Left ventricle myocardium inferior (tissue), 1 donor: ENCODE data around the gene ZNF536. TPM values are rescaled to one million over a fixed set of nuclear protein-coding genes. Genes with fewer than 3 reads are reported as not detected.
"Not testable (repeated sequence)": the region's sequence is repeated elsewhere in the genome, so short reads cannot be mapped to it uniquely, and the experiment has no call there.

Experiments used
- DNase-seq: peaks from one replicate; pipeline ENCODE4 v3.0.0-alpha.2; 2020
- H3K27ac ChIP-seq: fragments of 200-600 bp; replicated peaks from 2 replicates; pipeline ENCODE4 v1.8.0; 2021
- H3K27me3 ChIP-seq: fragments of 200-600 bp; 2 replicates; pipeline ENCODE4 v1.8.0; 2021; ENCODE audit warnings: low read depth
- H3K36me3 ChIP-seq: fragments of 200-600 bp; 2 replicates; pipeline ENCODE4 v1.8.0; 2021
- H3K4me1 ChIP-seq: fragments of 200-600 bp; 2 replicates; pipeline ENCODE4 v1.8.0; 2021
- H3K4me3 ChIP-seq: fragments of 200-600 bp; 2 replicates; pipeline ENCODE4 v1.8.0; 2021; ENCODE audit warnings: mild to moderate bottlenecking, moderate library complexity
- H3K9me3 ChIP-seq: fragments of 200-600 bp; replicated peaks from 2 replicates; pipeline ENCODE4 v1.8.0; 2021
- intact Hi-C: fragments of 100-400 bp; cut with micrococcal nuclease; formaldehyde crosslinking; loops from one replicate; pipeline ENCODE4 v1.11.0; 2022
- total RNA-seq: library from RNA; stranded (reverse); fragmentation: NEBNext Ultra II Directional; extraction: Animal tissue kit (Norgen Biotek cat#: 25700); gene quantifications from one replicate; pipeline ENCODE4 v1.2.1, GENCODE V29; 2021
- TF ChIP-seq, protein P1 (sequence below): fragments of 200-600 bp; IDR thresholded peaks from 2 replicates; pipeline ENCODE4 v1.8.0; 2021; ENCODE audit warnings: antibody characterized with exemption, mild to moderate bottlenecking, borderline replicate concordance
- donor health status: DM: no; HTN: yes; CAD: no; lungs with severe emphysema.

The ZNF536 gene
- total RNA-seq, 1 donor from 2014 or later, result 4.0 TPM

DNA sequence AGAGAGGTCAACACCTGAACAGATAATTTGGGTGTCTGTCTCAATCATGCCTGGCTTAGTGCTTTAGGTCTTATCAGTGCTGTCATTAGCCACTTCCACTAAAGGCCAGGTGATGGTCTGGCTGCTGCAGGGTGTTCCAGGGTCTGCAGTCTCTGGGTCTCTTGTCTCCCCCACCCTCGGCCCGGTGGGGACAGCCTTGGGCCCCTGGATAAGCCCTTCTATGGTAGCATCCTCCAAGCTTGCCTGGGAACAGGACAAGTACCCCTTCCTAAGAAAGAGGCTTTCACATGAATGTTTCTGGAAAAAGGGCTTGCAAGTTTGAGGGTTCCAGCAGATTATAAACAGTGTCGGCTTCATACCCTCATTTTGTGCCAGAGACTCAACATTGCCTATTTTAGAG is 29.3 kb upstream of the ZNF536 start:
- H3K36me3 ChIP-seq, result no peaks in the 10 kb centered on the region
- peaks cover 19% of the 10 kb centered on the region for H3K27me3 ChIP-seq
- DNase-seq, result no peak
- no peaks in the 10 kb centered on the region for H3K9me3 ChIP-seq
- H3K27ac ChIP-seq, result no peak overlapping the region
- H3K4me1 ChIP-seq, result no peaks in the 10 kb centered on the region
- intact Hi-C loops, result no loop called here
- H3K4me3 ChIP-seq, result no peak overlapping the region
- TF ChIP-seq, protein P1, sequence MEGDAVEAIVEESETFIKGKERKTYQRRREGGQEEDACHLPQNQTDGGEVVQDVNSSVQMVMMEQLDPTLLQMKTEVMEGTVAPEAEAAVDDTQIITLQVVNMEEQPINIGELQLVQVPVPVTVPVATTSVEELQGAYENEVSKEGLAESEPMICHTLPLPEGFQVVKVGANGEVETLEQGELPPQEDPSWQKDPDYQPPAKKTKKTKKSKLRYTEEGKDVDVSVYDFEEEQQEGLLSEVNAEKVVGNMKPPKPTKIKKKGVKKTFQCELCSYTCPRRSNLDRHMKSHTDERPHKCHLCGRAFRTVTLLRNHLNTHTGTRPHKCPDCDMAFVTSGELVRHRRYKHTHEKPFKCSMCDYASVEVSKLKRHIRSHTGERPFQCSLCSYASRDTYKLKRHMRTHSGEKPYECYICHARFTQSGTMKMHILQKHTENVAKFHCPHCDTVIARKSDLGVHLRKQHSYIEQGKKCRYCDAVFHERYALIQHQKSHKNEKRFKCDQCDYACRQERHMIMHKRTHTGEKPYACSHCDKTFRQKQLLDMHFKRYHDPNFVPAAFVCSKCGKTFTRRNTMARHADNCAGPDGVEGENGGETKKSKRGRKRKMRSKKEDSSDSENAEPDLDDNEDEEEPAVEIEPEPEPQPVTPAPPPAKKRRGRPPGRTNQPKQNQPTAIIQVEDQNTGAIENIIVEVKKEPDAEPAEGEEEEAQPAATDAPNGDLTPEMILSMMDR, result no peak

DNA sequence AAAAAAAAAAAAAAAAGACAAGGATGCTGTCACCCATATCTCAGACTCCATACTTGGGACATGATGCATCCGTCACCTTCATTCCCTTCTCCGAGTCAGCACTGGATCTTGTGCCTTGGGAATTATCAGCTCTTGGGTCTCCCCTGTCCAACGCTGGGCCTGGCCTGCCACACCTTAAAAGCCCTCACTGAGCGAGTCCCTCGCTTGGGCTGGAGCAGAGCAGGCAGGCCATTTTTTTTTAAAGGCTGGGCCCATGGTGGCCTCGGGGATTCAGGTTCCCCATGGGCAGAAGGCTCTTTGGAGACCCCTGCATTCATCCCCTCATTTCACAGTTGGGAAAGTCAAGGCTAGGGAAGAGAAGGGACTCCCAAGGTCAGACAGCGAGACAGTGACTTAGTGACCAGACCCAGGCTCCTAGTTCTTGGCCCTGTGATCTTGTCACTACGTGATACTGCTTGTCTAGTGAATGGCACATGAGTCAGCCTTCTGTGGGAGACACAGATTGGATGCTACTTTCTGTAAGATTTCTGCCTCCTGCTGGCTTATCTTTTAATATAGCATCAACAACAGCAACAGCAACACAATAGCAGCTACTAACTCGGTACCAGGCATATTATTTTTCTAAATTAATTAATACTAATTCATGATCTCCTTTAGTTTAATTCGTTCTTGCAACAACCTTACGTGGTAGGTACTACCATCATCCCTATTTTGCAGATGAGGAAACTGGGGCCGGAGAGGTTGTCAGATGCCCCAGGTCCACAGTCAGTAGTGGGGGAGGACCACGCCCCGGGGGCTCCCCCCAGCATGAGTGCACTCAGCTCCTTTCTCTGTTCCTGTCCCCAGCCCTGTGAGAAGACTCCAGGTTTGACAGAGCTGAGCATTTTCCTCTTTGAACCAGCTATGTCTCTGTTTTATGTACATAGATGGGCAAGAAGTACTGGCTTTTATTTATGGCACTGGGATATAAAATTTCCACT is 27.4 kb upstream of the ZNF536 start:
- DNase-seq, result no peak
- H3K9me3 ChIP-seq, result no peaks in the 10 kb centered on the region
- peaks cover 23% of the 10 kb centered on the region for H3K27me3 ChIP-seq
- no peak overlapping the region for H3K27ac ChIP-seq
- H3K4me1 ChIP-seq, result no peaks in the 10 kb centered on the region
- intact Hi-C loops, result no loop called here
- no peaks in the 10 kb centered on the region for H3K36me3 ChIP-seq
- no peak overlapping the region for H3K4me3 ChIP-seq
- TF ChIP-seq, protein P1, result no peak

DNA sequence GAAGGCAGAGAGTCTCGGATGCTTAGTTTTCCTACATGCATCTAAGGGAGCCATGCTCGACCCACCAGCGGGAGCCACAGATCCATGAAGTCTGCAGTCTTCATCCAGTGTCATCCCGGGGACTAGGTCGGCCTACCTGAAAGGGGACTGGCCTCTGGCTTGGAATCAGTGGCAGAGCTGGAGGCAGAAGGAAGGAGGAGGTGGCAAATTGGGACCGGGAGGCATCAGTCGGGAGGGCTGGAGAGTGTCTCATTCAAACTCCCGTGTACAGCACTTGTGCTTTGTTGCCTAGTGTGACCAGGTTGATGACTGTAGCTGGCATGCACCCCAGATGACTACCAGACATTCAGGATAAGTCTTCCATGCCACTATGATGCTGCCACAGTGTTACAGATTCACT is 26.5 kb upstream of the ZNF536 start:
- Histone ChIP-seq H3K4me1 (no peaks in the 10 kb centered on the region), H3K9me3 (no peaks in the 10 kb centered on the region), H3K27ac (no peak overlapping the region), H3K27me3 (peaks cover 29% of the 10 kb centered on the region), H3K4me3 (no peak overlapping the region), H3K36me3 (no peaks in the 10 kb centered on the region)
- DNase-seq, result no peak
- TF ChIP-seq, protein P1, result no peak
- intact Hi-C loops, result no loop called here

DNA sequence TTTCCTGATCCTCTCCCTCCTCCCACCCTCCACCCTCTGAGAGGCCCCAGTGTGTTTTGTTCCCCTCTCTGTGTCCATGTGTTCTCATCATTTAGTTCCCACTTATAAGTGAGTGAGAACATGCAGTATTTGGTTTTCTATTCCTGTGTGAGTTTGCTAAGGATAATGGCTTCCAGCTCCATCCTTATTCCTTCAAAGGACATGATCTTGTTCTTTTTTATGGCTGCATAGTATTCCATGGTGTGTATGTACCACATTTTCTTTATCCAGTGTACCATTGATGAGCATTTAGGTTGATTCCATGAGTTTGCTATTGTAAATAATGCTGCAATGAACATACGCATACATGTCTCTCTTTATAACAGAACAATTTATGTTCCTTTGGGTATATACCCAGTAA is 25.7 kb upstream of the ZNF536 start:
- H3K36me3 ChIP-seq, H3K27ac ChIP-seq, intact Hi-C loops, H3K4me3 ChIP-seq, H3K9me3 ChIP-seq, DNase-seq, H3K4me1 ChIP-seq: not testable (repeated sequence)
- peaks cover 36% of the 10 kb centered on the region for H3K27me3 ChIP-seq

DNA sequence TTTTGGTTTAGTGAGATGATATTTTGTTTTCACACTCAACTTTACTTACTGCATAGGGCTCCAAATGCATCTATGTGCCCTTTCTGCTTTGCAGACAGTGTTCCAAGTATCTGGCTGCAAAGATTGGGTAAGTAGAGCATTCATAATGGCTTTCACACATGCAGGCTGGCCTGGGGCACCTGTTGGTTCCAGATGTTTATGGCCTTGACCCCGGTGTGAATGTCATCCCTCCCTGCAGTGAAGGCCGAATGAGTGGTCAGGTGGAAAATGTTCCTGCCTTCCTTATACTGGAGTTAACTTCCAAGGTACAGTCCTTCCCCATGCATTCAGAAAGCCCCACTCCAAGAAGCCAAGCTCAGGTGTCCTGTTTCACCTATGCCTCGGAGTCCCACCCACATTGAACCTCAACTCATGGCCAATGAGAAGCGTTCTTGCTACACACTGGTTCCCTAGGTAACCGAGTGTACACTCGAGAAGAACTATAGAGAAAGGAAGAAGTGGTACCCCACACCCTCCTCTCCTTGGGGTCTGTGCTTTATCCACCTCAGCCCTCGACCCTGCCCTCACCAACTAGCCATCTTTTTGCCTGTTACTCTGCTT is 23.0 kb upstream of the ZNF536 start:
- Histone ChIP-seq H3K4me3 (no peak overlapping the region), H3K4me1 (no peaks in the 10 kb centered on the region), H3K27ac (no peak overlapping the region), H3K36me3 (no peaks in the 10 kb centered on the region), H3K9me3 (no peaks in the 10 kb centered on the region), H3K27me3 (peaks cover 59% of the 10 kb centered on the region)
- intact Hi-C loops, result no loop called here
- TF ChIP-seq, protein P1, result no peak
- no peak for DNase-seq
